RWPE2 (cell line): ENCODE data around the gene KRTAP4-12.
A peak's percentile ranks its signal among the peaks of the same experiment; 100 is the strongest.
"Not testable (repeated sequence)": the region's sequence is repeated elsewhere in the genome, so short reads cannot be mapped to it uniquely, and the experiment has no call there.

Experiments used
- ATAC-seq: fragments of 200-7000 bp; cut with Tn5 transposase; 3 replicates; pipeline ENCODE4 v1.9.1; 2021; ENCODE audit warnings: low read depth
- DNase-seq: peaks from one replicate; pipeline ENCODE4 v3.0.0-alpha.2; 2020; ENCODE audit warnings: low spot score
- H3K27ac ChIP-seq: fragments of 450-650 bp; 2 replicates; pipeline ENCODE4 v1.5.1; 2017; ENCODE audit warnings: mild to moderate bottlenecking; ENCODE audit not compliant: poor library complexity, severe bottlenecking
- H3K27me3 ChIP-seq: fragments of 250-450 bp; sonication (Bioruptor Pico); 2 replicates; pipeline ENCODE4 v1.5.1; 2021; ENCODE audit warnings: mild to moderate bottlenecking, moderate library complexity; ENCODE audit not compliant: insufficient read depth, poor library complexity, severe bottlenecking
- H3K36me3 ChIP-seq: fragments of 250-450 bp; sonication (Bioruptor Pico); 2 replicates; pipeline ENCODE4 v1.5.1; 2020; ENCODE audit warnings: low read depth, mild to moderate bottlenecking, moderate library complexity
- H3K4me1 ChIP-seq: fragments of 250-450 bp; sonication (Bioruptor Pico); 2 replicates; pipeline ENCODE4 v1.5.1; 2021; ENCODE audit warnings: mild to moderate bottlenecking, moderate library complexity; ENCODE audit not compliant: insufficient read depth, poor library complexity, severe bottlenecking
- H3K4me3 ChIP-seq: fragments of 250-450 bp; sonication (Bioruptor Pico); 2 replicates; pipeline ENCODE4 v1.5.1; 2021; ENCODE audit warnings: mild to moderate bottlenecking, moderate library complexity; ENCODE audit not compliant: severe bottlenecking
- H3K9me3 ChIP-seq: fragments of 250-450 bp; sonication (Bioruptor Pico); 2 replicates; pipeline ENCODE4 v1.5.1; 2021; ENCODE audit warnings: mild to moderate bottlenecking, moderate library complexity; ENCODE audit not compliant: severe bottlenecking
- CTCF ChIP-seq: fragments of 450-650 bp; IDR thresholded peaks from one replicate; pipeline ENCODE4 v1.5.1; 2017; ENCODE audit warnings: mild to moderate bottlenecking, moderate library complexity; ENCODE audit not compliant: poor library complexity, severe bottlenecking

Gene KRTAP4-12

DNA sequence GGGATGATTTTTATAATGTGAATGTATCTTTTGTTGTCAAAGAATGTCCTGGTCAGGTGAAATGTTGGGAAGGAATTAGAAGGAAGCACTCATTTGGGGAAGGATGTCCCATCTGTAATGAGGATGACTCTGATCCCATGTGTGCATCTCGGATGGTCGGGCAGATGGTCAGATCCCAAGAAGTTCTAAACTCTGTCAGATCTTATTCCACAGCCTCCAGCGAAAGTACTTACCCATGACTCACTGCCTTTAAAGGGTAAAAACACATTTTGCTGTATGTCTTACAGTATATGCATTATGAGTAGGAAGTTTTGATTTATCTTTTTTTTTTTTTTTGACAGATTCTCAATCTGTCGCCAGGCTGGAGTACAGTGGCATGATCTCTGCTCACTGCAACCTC lies 5.3 kb downstream of the KRTAP4-12 start:
- ATAC-seq: peak; percentile 59; the same call in 1 of the 3 replicates

DNA sequence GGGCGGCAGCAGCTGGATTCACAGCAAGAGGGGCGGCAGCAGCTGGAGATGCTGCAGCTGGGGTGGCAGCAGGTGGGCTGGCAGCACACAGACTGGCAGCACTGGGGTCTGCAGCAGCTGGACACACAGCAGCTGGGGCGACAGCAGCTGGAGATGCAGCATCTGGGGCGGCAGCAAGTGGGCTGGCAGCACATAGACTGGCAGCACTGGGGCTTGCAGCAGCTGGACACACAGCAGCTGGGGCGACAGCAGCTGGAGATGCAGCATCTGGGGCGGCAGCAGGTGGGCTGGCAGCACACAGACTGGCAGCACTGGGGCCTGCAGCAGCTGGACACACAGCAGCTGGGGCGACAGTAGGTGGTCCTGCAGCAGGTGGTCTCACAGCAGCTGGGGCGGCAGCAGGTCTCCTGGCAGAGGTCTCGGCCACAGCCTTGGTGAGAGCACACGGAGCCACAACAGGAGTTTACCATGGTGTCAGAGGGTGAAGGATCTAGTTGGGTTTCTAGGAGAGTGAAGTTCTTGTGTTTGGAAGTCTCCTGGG lies 6.1 kb downstream of the KRTAP4-12 start, which contains the start of gene KRTAP4-11:
TSS of gene KRTAP4-11 (minus strand) at position 528 of the 541 bp plus-strand sequence. CDS start at position 470, 58 bp downstream.
- not testable (repeated sequence) for H3K9me3 ChIP-seq, H3K4me1 ChIP-seq, H3K27me3 ChIP-seq, H3K27ac ChIP-seq, ATAC-seq, H3K4me3 ChIP-seq, DNase-seq, H3K36me3 ChIP-seq

More for the DNA sequence above, 5.3 kb downstream of the KRTAP4-12 start:
- Histone ChIP-seq H3K4me1 (peaks cover 11% of the 10 kb centered on the region), H3K4me3 (no peak overlapping the region), H3K36me3 (no peaks in the 10 kb centered on the region), H3K27ac (no peak overlapping the region), H3K27me3 (no peaks in the 10 kb centered on the region), H3K9me3 (no peaks in the 10 kb centered on the region)
- TF ChIP-seq CTCF: no peak
- no peak for DNase-seq

GRCh38 chr17:41116297-41116696 lies 7.7 kb downstream of the KRTAP4-12 start:
- peaks cover 4% of the 10 kb centered on the region for H3K4me1 ChIP-seq
- no peaks in the 10 kb centered on the region for H3K27me3 ChIP-seq
- no peak overlapping the region for H3K4me3 ChIP-seq
- DNase-seq (no peak), ATAC-seq (no peak)
- H3K27ac ChIP-seq: no peak overlapping the region
- TF ChIP-seq CTCF: no peak
- H3K36me3 ChIP-seq: no peaks in the 10 kb centered on the region
- no peaks in the 10 kb centered on the region for H3K9me3 ChIP-seq

DNA sequence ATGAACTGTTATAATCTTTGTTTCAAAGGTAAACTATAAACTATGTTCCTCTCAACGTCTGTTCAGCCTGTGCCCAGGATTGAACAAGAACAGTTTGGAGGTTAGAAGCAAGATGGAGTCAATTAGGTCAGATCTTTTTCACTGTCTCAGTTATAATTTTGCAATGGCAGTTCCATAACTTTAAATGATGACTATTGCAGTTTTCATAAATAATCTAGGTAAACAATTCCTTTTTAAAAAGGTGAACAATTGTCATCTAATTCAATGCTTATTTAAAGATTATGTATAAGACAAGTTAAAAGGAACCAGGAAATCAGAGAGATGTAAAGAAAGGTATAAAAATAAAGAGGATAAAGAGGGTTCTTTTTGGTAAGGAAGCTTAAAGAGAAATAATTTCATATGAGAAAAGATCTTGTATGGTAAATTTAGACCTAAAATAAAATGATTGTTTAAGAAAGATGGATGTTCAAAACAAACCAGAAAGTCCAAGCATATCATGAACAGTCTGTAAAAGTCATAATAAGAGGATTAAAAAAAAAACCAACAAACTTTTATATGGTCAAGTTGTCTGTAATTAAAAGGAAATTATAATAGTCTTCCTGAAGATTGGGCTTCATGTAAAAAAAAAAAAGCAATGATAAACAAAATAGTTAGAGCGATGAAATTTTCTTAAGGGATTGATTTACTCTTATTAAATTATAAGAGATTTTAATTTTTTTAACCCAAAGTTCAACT lies 12.7 kb downstream of the KRTAP4-12 start:
- Histone ChIP-seq H3K4me3 (no peak overlapping the region), H3K27me3 (no peaks in the 10 kb centered on the region), H3K36me3 (no peaks in the 10 kb centered on the region), H3K27ac (no peak overlapping the region), H3K9me3 (no peaks in the 10 kb centered on the region), H3K4me1 (no peaks in the 10 kb centered on the region)
- ATAC-seq (no peak), DNase-seq (no peak)
- TF ChIP-seq CTCF: no peak

- not testable (repeated sequence) for H3K36me3 ChIP-seq, H3K9me3 ChIP-seq, H3K27me3 ChIP-seq, H3K4me3 ChIP-seq, H3K27ac ChIP-seq, ATAC-seq, H3K4me1 ChIP-seq, DNase-seq
Measured at GRCh38 chr17:41108728-41109386, 15.1 kb downstream of the KRTAP4-12 start.
